H1 (cell line): ENCODE measurements around the gene PRKD1. TPM values are rescaled to one million over a fixed set of nuclear protein-coding genes. Genes with fewer than 3 reads are reported as not detected.

Source experiments
- CTCF ChIA-PET: fragments of 300-600 bp; sonication (Branson Sonifier 250); formaldehyde crosslinking; loops from one replicate; lab custom pipeline; 2021; ENCODE audit not compliant: partially characterized antibody; lab: Charles Lee
- POLR2A ChIA-PET: fragments of 300-600 bp; sonication (Branson Sonifier 250); formaldehyde crosslinking; loops from one replicate; lab custom pipeline; 2021; ENCODE audit warnings: inconsistent platforms; ENCODE audit not compliant: partially characterized antibody; lab: Charles Lee
- DNase-seq, 2 experiments: peaks; one replicate each; pipeline versions ENCODE4 v3.0.0 to v3.0.0-alpha.2; 2010 to 2022; ENCODE audit warnings: low spot score in 2 of 2, low read depth in 1 of 2, mixed read lengths in 1 of 2
- FAIRE-seq: peaks from 2 replicates; lab custom pipeline; 2011; peaks lifted over from hg19 to GRCh38; lab: Jason Lieb, UNC
- H2AFZ ChIP-seq: 2 replicates; pipeline ENCODE4 v1.8.1; 2012; ENCODE audit warnings: low read length, inconsistent platforms
- H2AK5ac ChIP-seq: 2 replicates; pipeline ENCODE4 v1.6.1; 2013; ENCODE audit warnings: low read depth, low read length
- H2BK120ac ChIP-seq: replicated peaks from 2 replicates; pipeline ENCODE3; 2013; ENCODE audit warnings: low read depth, low read length, inconsistent platforms
- H2BK12ac ChIP-seq: 2 replicates; pipeline ENCODE4 v1.6.1; 2013; ENCODE audit warnings: low read depth, low read length
- H2BK15ac ChIP-seq: 2 replicates; pipeline ENCODE4 v1.6.1; 2013; ENCODE audit warnings: low read length
- H2BK20ac ChIP-seq: 2 replicates; pipeline ENCODE4 v1.6.1; 2013; ENCODE audit warnings: low read length
- H2BK5ac ChIP-seq: 2 replicates; pipeline ENCODE4 v1.6.1; 2013; ENCODE audit warnings: low read depth, low read length
- H3K14ac ChIP-seq: 2 replicates; pipeline ENCODE4 v1.6.1; 2013; ENCODE audit warnings: inconsistent platforms; ENCODE audit not compliant: insufficient read length
- H3K18ac ChIP-seq: 2 replicates; pipeline ENCODE4 v1.6.1; 2013; ENCODE audit warnings: low read length; ENCODE audit errors: extremely low read depth
- H3K23ac ChIP-seq: 2 replicates; pipeline ENCODE4 v1.6.1; 2013; ENCODE audit warnings: inconsistent platforms; ENCODE audit not compliant: insufficient read length
- H3K23me2 ChIP-seq: 2 replicates; pipeline ENCODE4 v1.6.1; 2013; ENCODE audit warnings: low read depth, low read length
- H3K27ac ChIP-seq: 2 replicates; pipeline ENCODE4 v1.6.1; 2011; ENCODE audit warnings: low read depth, low read length, inconsistent platforms
- H3K27me3 ChIP-seq, 4 experiments: replicated peaks in 1 of 4; 1 replicate in 1 of 4; 2 replicates in 3 of 4; pipeline versions ENCODE4 v1.6.1 to v1.8.1; 2011 to 2013; ENCODE audit warnings: low read length in 3 of 4, mild to moderate bottlenecking in 3 of 4, inconsistent platforms in 2 of 4, mixed read lengths in 2 of 4, moderate library complexity in 1 of 4; ENCODE audit not compliant: control insufficient read depth in 3 of 4, insufficient read depth in 3 of 4; ENCODE audit errors: extremely low read depth in 1 of 4
- H3K36me3 ChIP-seq, 4 experiments: 2 replicates each; pipeline versions ENCODE4 v1.6.1 to v1.8.1; 2011 to 2013; ENCODE audit warnings: mild to moderate bottlenecking in 4 of 4, low read length in 3 of 4, moderate library complexity in 2 of 4, control low read depth in 1 of 4, inconsistent platforms in 1 of 4; ENCODE audit not compliant: insufficient read depth in 4 of 4, control insufficient read depth in 2 of 4
- H3K4ac ChIP-seq: replicated peaks from 2 replicates; pipeline ENCODE3; 2013; ENCODE audit warnings: low read length, low read depth, mixed read lengths, inconsistent platforms; ENCODE audit not compliant: insufficient read length
- H3K4me1 ChIP-seq, 4 experiments: replicated peaks in 1 of 4; 1 replicate in 1 of 4; 2 replicates in 3 of 4; pipeline versions ENCODE4 v1.6.1 to v1.8.1; 2011 to 2013; ENCODE audit warnings: low read length in 3 of 4, inconsistent platforms in 2 of 4, mixed read lengths in 1 of 4; ENCODE audit not compliant: insufficient read depth in 4 of 4, control insufficient read depth in 3 of 4
- H3K4me2 ChIP-seq, 2 experiments: 2 replicates each; pipeline versions ENCODE4 v1.6.1 to v1.8.1; 2011 to 2013; ENCODE audit warnings: low read depth in 2 of 2, low read length in 2 of 2, control low read depth in 1 of 2, inconsistent platforms in 1 of 2, mild to moderate bottlenecking in 1 of 2; ENCODE audit not compliant: insufficient read depth in 1 of 2
- H3K4me3 ChIP-seq, 4 experiments: fragments of 200-600, 300-600 bp in 1 of 4; sonication (generic), shearing (Covaris generic), sonication (Bioruptor Twin) in 1 of 4; 2 replicates each; pipeline versions ENCODE4 v1.5.1 to v1.8.1; 2011 to 2016; ENCODE audit warnings: low read length in 4 of 4, low read depth in 3 of 4, control low read depth in 2 of 4, inconsistent platforms in 2 of 4, mild to moderate bottlenecking in 2 of 4, mixed read lengths in 1 of 4, moderate library complexity in 1 of 4; ENCODE audit not compliant: insufficient read depth in 2 of 4; ENCODE audit errors: extremely low read depth in 1 of 4
- H3K56ac ChIP-seq: replicated peaks from 2 replicates; pipeline ENCODE3; 2013; ENCODE audit warnings: low read depth, mild to moderate bottlenecking, mixed read lengths, low read length, inconsistent platforms; ENCODE audit not compliant: insufficient read length
- H3K79me1 ChIP-seq: 2 replicates; pipeline ENCODE4 v1.6.1; 2013; ENCODE audit warnings: low read depth, low read length, control low read depth
- H3K79me2 ChIP-seq, 2 experiments: 2 replicates each; pipeline versions ENCODE4 v1.6.1 to v1.8.1; 2012 to 2013; ENCODE audit warnings: low read length in 2 of 2, mild to moderate bottlenecking in 2 of 2, inconsistent platforms in 1 of 2; ENCODE audit not compliant: insufficient read depth in 2 of 2, control insufficient read depth in 1 of 2
- H3K9ac ChIP-seq, 4 experiments: replicated peaks in 1 of 4; 1 replicate in 1 of 4; 2 replicates in 3 of 4; pipeline versions ENCODE4 v1.6.1 to v1.8.1; 2011 to 2013; ENCODE audit warnings: low read depth in 3 of 4, low read length in 3 of 4, control low read depth in 2 of 4, mild to moderate bottlenecking in 2 of 4, moderate library complexity in 2 of 4, inconsistent platforms in 1 of 4; ENCODE audit errors: extremely low read depth in 1 of 4
- H3K9me3 ChIP-seq, 2 experiments: 2 replicates each; pipeline versions ENCODE4 v1.6.1 to v1.8.1; 2012 to 2013; ENCODE audit warnings: mild to moderate bottlenecking in 2 of 2, moderate library complexity in 2 of 2, control low read depth in 1 of 2, inconsistent platforms in 1 of 2, low read depth in 1 of 2, low read length in 1 of 2, mixed read lengths in 1 of 2; ENCODE audit not compliant: insufficient read depth in 2 of 2
- H4K20me1 ChIP-seq, 2 experiments: replicated peaks in 1 of 2; 2 replicates each; pipeline versions ENCODE3 to v1.8.1; 2011 to 2013; ENCODE audit warnings: inconsistent platforms in 2 of 2, low read length in 2 of 2, mild to moderate bottlenecking in 1 of 2; ENCODE audit not compliant: insufficient read depth in 2 of 2, control insufficient read depth in 1 of 2
- H4K5ac ChIP-seq: 2 replicates; pipeline ENCODE4 v1.6.1; 2013; ENCODE audit warnings: low read length, low read depth, mixed read lengths, inconsistent platforms; ENCODE audit not compliant: insufficient read length
- H4K8ac ChIP-seq: 2 replicates; pipeline ENCODE4 v1.8.0; 2013; ENCODE audit warnings: mild to moderate bottlenecking, moderate library complexity, low read length, inconsistent platforms; ENCODE audit not compliant: insufficient read depth; ENCODE audit errors: extremely low read depth
- H4K91ac ChIP-seq: replicated peaks from 2 replicates; pipeline ENCODE3; 2013; ENCODE audit warnings: low read length, mixed read lengths, inconsistent platforms; ENCODE audit not compliant: insufficient read length
- CEBPB ChIP-seq: IDR thresholded peaks from 2 replicates; pipeline ENCODE4 v1.6.1; 2012; ENCODE audit warnings: low read depth, low read length
- RAD21 ChIP-seq, 2 experiments: IDR thresholded peaks in 1 of 2; conservative IDR thresholded peaks in 1 of 2; 2 replicates each; pipeline ENCODE4 v1.6.1; 2011; ENCODE audit warnings: low read depth in 2 of 2, low read length in 2 of 2, improper control_type of control experiment in 1 of 2, inconsistent platforms in 1 of 2, mild to moderate bottlenecking in 1 of 2, moderate library complexity in 1 of 2
- whole genome bisulfite sequencing, 2 experiments: shearing (Covaris generic) in 1 of 2; methylation state at CpG; one replicate each; pipeline versions ENCODE4 v1.1.6 to v1.1.7; 2013 to 2015; ENCODE audit warnings: low lambda C conversion rate in 2 of 2, mixed read lengths in 2 of 2, inconsistent platforms in 1 of 2, low coverage in 1 of 2, missing lambda C conversion rate in 1 of 2; ENCODE audit not compliant: insufficient replicate concordance in 2 of 2, insufficient coverage in 1 of 2, insufficient read length in 1 of 2; ENCODE audit errors: extremely low coverage in 1 of 2, missing lambda C conversion rate in 1 of 2; 5-methylcytosine and 5-hydroxymethylcytosine counted together
- polyA plus RNA-seq, 7 experiments: library from polyadenylated mRNA; depleted of rRNA in 3 of 7; stranded (reverse) in 5 of 7; unstranded in 2 of 7; fragments of >200 nt in 5 of 7; fragments of 200-250 nt in 2 of 7; gene quantifications; 1 replicate in 5 of 7; 2 replicates in 1 of 7; 4 replicates in 1 of 7; pipeline versions ENCODE4 v1.2.1 to v1.2.3, GENCODE V29; 2011 to 2013; ENCODE audit warnings: missing spikeins in 2 of 7, mixed read lengths in 2 of 7
- total RNA-seq: library from RNA; stranded (reverse); fragmentation: NEBNext Ultra II Directional; extraction: Animal tissue kit (Norgen Biotek cat#: 25700); gene quantifications from 2 replicates; pipeline ENCODE4 v1.2.1, GENCODE V29; 2021
- TF ChIP-seq, protein P1 (sequence below), 3 experiments: IDR thresholded peaks; 1 replicate in 2 of 3; 2 replicates in 1 of 3; pipeline versions ENCODE4 v1.5.1 to v1.6.1; 2011; ENCODE audit warnings: low read length in 3 of 3, mild to moderate bottlenecking in 3 of 3, inconsistent platforms in 2 of 3, low read depth in 1 of 3, moderate library complexity in 1 of 3; ENCODE audit not compliant: insufficient read depth in 1 of 3; ENCODE audit errors: control extremely low read depth in 1 of 3

The PRKD1 gene
- total and polyA plus RNA-seq, 2 of the 8 experiments (the other 6 are each of a cell fraction or from before 2014, with no cell fraction given): 3.6 to 6.8 TPM

DNA sequence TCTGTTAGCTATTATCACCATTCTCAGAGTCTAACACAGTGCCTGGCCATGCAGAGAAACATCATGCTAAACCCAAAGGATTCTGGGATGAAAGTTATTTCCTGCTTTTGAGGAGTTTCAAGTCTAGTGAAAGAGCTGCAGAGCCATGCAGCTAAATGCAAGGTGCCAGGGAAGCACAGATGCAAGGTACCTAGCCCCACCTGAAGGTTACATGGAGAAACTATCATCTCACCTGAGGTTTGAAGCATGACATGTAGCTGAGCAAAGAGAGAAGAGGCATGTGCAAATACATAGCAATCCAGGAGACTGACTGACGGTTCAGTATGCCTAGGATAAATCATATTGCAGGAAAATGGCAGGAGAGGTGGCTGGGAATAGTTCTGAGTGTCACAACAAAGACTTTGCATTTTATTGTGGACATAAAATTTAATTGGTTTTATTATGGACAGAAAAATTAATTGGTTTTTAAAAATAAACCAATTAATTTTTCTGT is 170.4 kb downstream of the PRKD1 start:
- Histone ChIP-seq H3K27ac (no peak overlapping the region), H3K36me3 (no peaks in the 10 kb centered on the region), H3K23me2 (no peaks in the 10 kb centered on the region), H3K4me1 (no peaks in the 10 kb centered on the region), H2AFZ (no peak overlapping the region), H3K9me3 (no peaks in the 10 kb centered on the region), H4K8ac (no peak overlapping the region), H2BK12ac (no peak overlapping the region), H3K4ac (no peak overlapping the region), H3K79me1 (no peaks in the 10 kb centered on the region), H4K91ac (no peak overlapping the region), H2BK15ac (no peak overlapping the region), H4K5ac (no peak overlapping the region), H3K4me2 (no peak overlapping the region), H3K56ac (no peak overlapping the region), H2AK5ac (no peak overlapping the region), H2BK20ac (no peak overlapping the region), H3K27me3 (no peaks in the 10 kb centered on the region), H3K14ac (no peak overlapping the region), H4K20me1 (no peaks in the 10 kb centered on the region), H3K9ac (no peak overlapping the region), H3K18ac (no peak overlapping the region), H3K4me3 (no peak overlapping the region), H3K23ac (no peak overlapping the region), H2BK120ac (no peak overlapping the region), H2BK5ac (no peak overlapping the region), H3K79me2 (no peaks in the 10 kb centered on the region)
- WGBS, 2 experiments: 82% methylated on average over 1 of the region's 1 CpG; no CpG with 5 or more reads in 1 of the 2 experiments
- TF ChIP-seq, protein P1, sequence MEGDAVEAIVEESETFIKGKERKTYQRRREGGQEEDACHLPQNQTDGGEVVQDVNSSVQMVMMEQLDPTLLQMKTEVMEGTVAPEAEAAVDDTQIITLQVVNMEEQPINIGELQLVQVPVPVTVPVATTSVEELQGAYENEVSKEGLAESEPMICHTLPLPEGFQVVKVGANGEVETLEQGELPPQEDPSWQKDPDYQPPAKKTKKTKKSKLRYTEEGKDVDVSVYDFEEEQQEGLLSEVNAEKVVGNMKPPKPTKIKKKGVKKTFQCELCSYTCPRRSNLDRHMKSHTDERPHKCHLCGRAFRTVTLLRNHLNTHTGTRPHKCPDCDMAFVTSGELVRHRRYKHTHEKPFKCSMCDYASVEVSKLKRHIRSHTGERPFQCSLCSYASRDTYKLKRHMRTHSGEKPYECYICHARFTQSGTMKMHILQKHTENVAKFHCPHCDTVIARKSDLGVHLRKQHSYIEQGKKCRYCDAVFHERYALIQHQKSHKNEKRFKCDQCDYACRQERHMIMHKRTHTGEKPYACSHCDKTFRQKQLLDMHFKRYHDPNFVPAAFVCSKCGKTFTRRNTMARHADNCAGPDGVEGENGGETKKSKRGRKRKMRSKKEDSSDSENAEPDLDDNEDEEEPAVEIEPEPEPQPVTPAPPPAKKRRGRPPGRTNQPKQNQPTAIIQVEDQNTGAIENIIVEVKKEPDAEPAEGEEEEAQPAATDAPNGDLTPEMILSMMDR (IDR thresholded peaks at IDR 0.05; ENCODE audit: control extremely low read depth in 1 of 3, insufficient read depth in 1 of 3, low read depth in 1 of 3, low read length in 3 of 3): peak in 1 of 3 experiments; percentile 33; a peak in 1 of 4 replicates
- TF ChIP-seq RAD21 (IDR thresholded peaks at IDR 0.05 in 1 of 2, conservative IDR thresholded peaks at IDR 0.05 in 1 of 2; ENCODE audit: low read depth in 2 of 2, low read length in 2 of 2) (peak; percentile 52 to 62), CEBPB (no peak)
- FAIRE-seq (no peak), DNase-seq (no peak)
- CTCF ChIA-PET: interaction anchor here (1.1 to 4.5 kb wide), 2 partner anchors 208 to 238 kb away, joined by 3 to 29 read pairs; no protein-coding TSS in a partner anchor
- POLR2A ChIA-PET: interaction anchor here (1.0 kb wide), 1 partner anchor 207 kb away, joined by 3 read pairs; no protein-coding TSS in a partner anchor
